Measurements from ENCODE around the gene TRABD2A. TPM values are rescaled to one million over a fixed set of nuclear protein-coding genes. Genes with fewer than 3 reads are reported as not detected.

TRABD2A gene
- polyA plus RNA-seq, 1 donor (not counting 4 experiments of a cell fraction or from before 2014, with no cell fraction given): 0.54 TPM

- Histone ChIP-seq H3K79me2 (ENCODE audit: control insufficient read depth, insufficient read depth, low read length) (peaks cover 5% of the 10 kb centered on the region), H3K4me2 (ENCODE audit: control insufficient read depth, extremely low read depth, insufficient read depth, low read depth, low read length) (no peak overlapping the region), H3K4me1 (ENCODE audit: control insufficient read depth, extremely low read depth, insufficient read depth, low read length) (peaks cover 5% of the 10 kb centered on the region), H3K27ac (ENCODE audit: control insufficient read depth, insufficient read depth, low read length) (no peak overlapping the region), H3K9me3 (ENCODE audit: control insufficient read depth, low read depth, low read length) (no peaks in the 10 kb centered on the region), H3K9ac (ENCODE audit: control insufficient read depth, extremely low read depth, insufficient read depth, low read length) (no peak overlapping the region), H3K9me1 (ENCODE audit: control insufficient read depth, extremely low read depth, insufficient read depth, low read length) (no peaks in the 10 kb centered on the region), H3K27me3 (ENCODE audit: control insufficient read depth, extremely low read depth, insufficient read depth, low read length) (no peaks in the 10 kb centered on the region), H3K4me3 (ENCODE audit: control insufficient read depth in 2 of 3, extremely low read depth in 1 of 3, insufficient read depth in 2 of 3, low read depth in 1 of 3, low read length in 3 of 3) (no peak overlapping the region), H2AFZ (ENCODE audit: control insufficient read depth, low read length) (no peak overlapping the region), H4K20me1 (ENCODE audit: control insufficient read depth, extremely low read depth, insufficient read depth, low read length) (no peaks in the 10 kb centered on the region), H3K36me3 (ENCODE audit: control insufficient read depth in 2 of 2, extremely low read depth in 1 of 2, insufficient read depth in 2 of 2, low read length in 2 of 2) (peaks cover 3 to 7% of the 10 kb centered on the region in 2 experiments)
- DNase-seq (ENCODE audit: low read depth, low spot score): no peak
- FAIRE-seq: no peak
- no peak for TF ChIP-seq CTCF (optimal IDR thresholded peaks at IDR 0.05 in 1 of 3, IDR thresholded peaks at IDR 0.05 in 1 of 3, conservative IDR thresholded peaks at IDR 0.05 in 1 of 3; ENCODE audit: extremely low read depth in 1 of 3, insufficient read depth in 2 of 3, low read length in 3 of 3)
- no peak for TF ChIP-seq EZH2 (IDR thresholded peaks at IDR 0.05; ENCODE audit: low read length)
- dilution Hi-C loops (cut with MboI; ENCODE audit: extremely low pct_ligation_motif_present, low sequenced_read_pairs): no loop called here
These were observed 30.3 kb upstream of the TRABD2A start for GRCh38 chr2:84911135-84911678.

GRCh38 chr2:84908948-84909713 lies 28.2 kb upstream of the TRABD2A start:
- H3K4me1 ChIP-seq (ENCODE audit: control insufficient read depth, extremely low read depth, insufficient read depth, low read length): peaks cover 5% of the 10 kb centered on the region

More at GRCh38 chr2:84908948-84909713, 28.2 kb upstream of the TRABD2A start:
- FAIRE-seq (no peak), DNase-seq (ENCODE audit: low read depth, low spot score) (no peak)
- Histone ChIP-seq H3K4me3 (ENCODE audit: control insufficient read depth in 2 of 3, extremely low read depth in 1 of 3, insufficient read depth in 2 of 3, low read depth in 1 of 3, low read length in 3 of 3) (no peak overlapping the region), H3K9ac (ENCODE audit: control insufficient read depth, extremely low read depth, insufficient read depth, low read length) (no peak overlapping the region), H3K9me1 (ENCODE audit: control insufficient read depth, extremely low read depth, insufficient read depth, low read length) (no peaks in the 10 kb centered on the region), H3K27ac (ENCODE audit: control insufficient read depth, insufficient read depth, low read length) (no peak overlapping the region), H3K27me3 (ENCODE audit: control insufficient read depth, extremely low read depth, insufficient read depth, low read length) (no peaks in the 10 kb centered on the region), H2AFZ (ENCODE audit: control insufficient read depth, low read length) (no peak overlapping the region), H4K20me1 (ENCODE audit: control insufficient read depth, extremely low read depth, insufficient read depth, low read length) (no peaks in the 10 kb centered on the region), H3K4me2 (ENCODE audit: control insufficient read depth, extremely low read depth, insufficient read depth, low read depth, low read length) (no peak overlapping the region), H3K36me3 (ENCODE audit: control insufficient read depth in 2 of 2, extremely low read depth in 1 of 2, insufficient read depth in 2 of 2, low read length in 2 of 2) (peaks cover 7 to 9% of the 10 kb centered on the region in 2 experiments), H3K9me3 (ENCODE audit: control insufficient read depth, low read depth, low read length) (no peaks in the 10 kb centered on the region), H3K79me2 (ENCODE audit: control insufficient read depth, insufficient read depth, low read length) (peaks cover 12% of the 10 kb centered on the region)
- TF ChIP-seq EZH2 (IDR thresholded peaks at IDR 0.05; ENCODE audit: low read length) (no peak), CTCF (optimal IDR thresholded peaks at IDR 0.05 in 1 of 3, IDR thresholded peaks at IDR 0.05 in 1 of 3, conservative IDR thresholded peaks at IDR 0.05 in 1 of 3; ENCODE audit: extremely low read depth in 1 of 3, insufficient read depth in 2 of 3, low read length in 3 of 3) (no peak)
- dilution Hi-C loops (cut with MboI; ENCODE audit: extremely low pct_ligation_motif_present, low sequenced_read_pairs): no loop called here

Measured in keratinocyte (primary cell).